LNCAP (cell line): ENCODE data around the gene TEAD1.

Experiments used
- CTCF ChIP-seq: fragments of 450-650 bp; IDR thresholded peaks from 2 replicates; pipeline ENCODE4 v1.5.1; 2017; ENCODE audit warnings: mild to moderate bottlenecking

Gene TEAD1

GRCh38 chr11:12890476-12890875 is 216.3 kb downstream of the TEAD1 start:
- TF ChIP-seq CTCF, result no peak

GRCh38 chr11:12893787-12894672 is 219.8 kb downstream of the TEAD1 start:
- TF ChIP-seq CTCF, result peak; percentile 93

GRCh38 chr11:12897390-12897789 is 223.2 kb downstream of the TEAD1 start:
- TF ChIP-seq CTCF, result no peak

- TF ChIP-seq CTCF, result no peak
Measured at GRCh38 chr11:12897867-12898266, 223.6 kb downstream of the TEAD1 start.

GRCh38 chr11:12900496-12900895 is 226.3 kb downstream of the TEAD1 start:
- TF ChIP-seq CTCF, result no peak

GRCh38 chr11:12901272-12901671 is 227.1 kb downstream of the TEAD1 start:
- TF ChIP-seq CTCF, result no peak

- TF ChIP-seq CTCF, result no peak
Measured at GRCh38 chr11:12901874-12902481, 227.8 kb downstream of the TEAD1 start.
